Activated B cell treated with CpG ODN at 0.5 μM for 24 hours (primary cell): ENCODE results near the gene GALNT1. TPM values are rescaled to one million over a fixed set of nuclear protein-coding genes. Genes with fewer than 3 reads are reported as not detected.
A peak's percentile ranks its signal among the peaks of the same experiment; 100 is the strongest.

Experiments used
- ATAC-seq: fragments of 200-7000 bp; cut with Tn5 transposase; one replicate; pipeline ENCODE4 v1.10.0; 2021; ENCODE audit warnings: low read depth, mild to moderate bottlenecking, moderate library complexity
- CTCF ChIA-PET: fragments of 350-600 bp; sonication (Branson Sonifier 250); formaldehyde crosslinking; loops from one replicate; lab custom pipeline; 2021; ENCODE audit warnings: antibody characterized with exemption; lab: Charles Lee
- POLR2A ChIA-PET: fragments of 350-600 bp; sonication (Branson Sonifier 250); formaldehyde crosslinking; loops from one replicate; lab custom pipeline; 2021; ENCODE audit warnings: antibody characterized with exemption; lab: Charles Lee
- DNase-seq: peaks from one replicate; pipeline ENCODE4 v3.0.0; 2022
- H3K27ac Mint-ChIP-seq: one replicate; pipeline ENCODE4 v1.8.0; 2020; ENCODE audit warnings: mixed read lengths
- H3K27me3 Mint-ChIP-seq: one replicate; pipeline ENCODE4 v1.8.0; 2021; ENCODE audit warnings: mixed read lengths
- H3K36me3 Mint-ChIP-seq: one replicate; pipeline ENCODE4 v1.8.0; 2021; ENCODE audit warnings: low read depth, mixed read lengths
- H3K4me1 Mint-ChIP-seq: one replicate; pipeline ENCODE4 v1.8.0; 2021; ENCODE audit warnings: mixed read lengths
- H3K4me3 Mint-ChIP-seq: one replicate; pipeline ENCODE4 v1.8.0; 2020; ENCODE audit warnings: mild to moderate bottlenecking, mixed read lengths
- H3K9me3 Mint-ChIP-seq: one replicate; pipeline ENCODE4 v1.8.0; 2020; ENCODE audit warnings: mixed read lengths
- CTCF ChIP-seq: fragments of 200-600 bp; IDR thresholded peaks from one replicate; pipeline ENCODE4 v1.8.0; 2022; ENCODE audit warnings: antibody characterized with exemption, mild to moderate bottlenecking
- intact Hi-C: fragments of 100-400 bp; cut with micrococcal nuclease; formaldehyde crosslinking; loops from one replicate; pipeline ENCODE4 v1.15.1; 2024
- total RNA-seq: library from RNA; stranded (reverse); gene quantifications from 2 replicates; pipeline ENCODE4 v1.2.3, GENCODE V29; 2022

Gene GALNT1
- total RNA-seq, 1 donor from 2014 or later, result 67.5 TPM

- Mint-ChIP-seq H3K27ac (no peak overlapping the region), H3K36me3 (no peaks in the 10 kb centered on the region), H3K4me3 (no peak overlapping the region), H3K4me1 (no peaks in the 10 kb centered on the region), H3K9me3 (peaks cover 1% of the 10 kb centered on the region), H3K27me3 (peaks cover 17% of the 10 kb centered on the region)
- POLR2A ChIA-PET, result no interaction called here
- CTCF ChIA-PET, result interaction anchor here (0.6 to 3.2 kb wide), 26 partner anchors 9 to 539 kb away, joined by 3 to 45 read pairs (median 4); no protein-coding TSS in a partner anchor
- intact Hi-C loops, result loop anchor here (1.0 to 2.0 kb wide), 9 partner anchors 167 to 1053 kb away; no protein-coding TSS in a partner anchor
- DNase-seq (no peak), ATAC-seq (peak; percentile 75)
- no peak for TF ChIP-seq CTCF
Observed at GRCh38 chr18:35756506-35757117, 175.1 kb downstream of the GALNT1 start.

Other genes starting within 250 kb of the GALNT1 start
- 72.5 and 75.8 TPM in 2 replicates for gene ZNF24, start 237.3 kb upstream of the GALNT1 start, total RNA-seq
- 1.5 and 2.2 TPM in 2 replicates for gene ZNF396, start 204.4 kb upstream of the GALNT1 start, total RNA-seq
- gene INO80C, start 83.8 kb upstream of the GALNT1 start, total RNA-seq, result 31.6 and 35.9 TPM in 2 replicates